GM21737 (cell line): ENCODE data around the gene IL37.
"Not testable (repeated sequence)": the region's sequence is repeated elsewhere in the genome, so short reads cannot be mapped to it uniquely, and the experiment has no call there.

ENCODE experiments used
- ATAC-seq: cut with Tn5 transposase; IDR thresholded peaks from one replicate; pipeline ENCODE4 v1.9.1; 2021; ENCODE audit warnings: mild to moderate bottlenecking, moderate library complexity; ENCODE audit not compliant: unreplicated experiment

The IL37 gene

DNA sequence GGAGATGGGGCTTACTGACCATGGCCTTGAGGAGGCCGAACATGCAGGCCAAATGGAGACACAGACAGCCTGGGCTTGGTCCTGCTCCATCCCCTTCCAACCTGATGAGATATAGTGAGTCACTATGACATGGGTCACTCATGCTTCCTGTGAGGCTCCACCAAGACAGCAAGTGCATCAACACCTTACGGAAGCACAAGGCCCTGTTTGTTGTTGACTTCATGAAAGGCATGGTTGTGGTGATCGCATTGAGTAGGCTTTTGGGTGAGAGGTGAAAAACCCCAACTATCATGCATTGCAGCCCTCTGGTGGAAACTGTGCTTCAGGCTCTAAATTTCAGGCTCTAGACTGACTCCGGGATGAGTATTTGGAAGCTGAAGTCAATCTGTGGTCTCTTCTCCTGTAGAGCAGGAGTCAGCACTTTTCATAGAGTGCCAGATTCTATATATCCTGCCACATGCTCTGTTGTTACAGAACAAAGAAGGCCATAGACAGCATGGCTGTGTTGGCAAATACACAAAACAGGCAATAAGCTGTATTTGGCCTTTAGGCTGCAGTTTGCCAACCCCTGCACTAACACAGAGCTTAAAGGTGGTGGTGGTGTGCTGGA, 10.1 kb downstream of the IL37 start:
- ATAC-seq, result no peak

GRCh38 chr2:112921982-112922381, 11.0 kb downstream of the IL37 start:
- no peak for ATAC-seq

DNA sequence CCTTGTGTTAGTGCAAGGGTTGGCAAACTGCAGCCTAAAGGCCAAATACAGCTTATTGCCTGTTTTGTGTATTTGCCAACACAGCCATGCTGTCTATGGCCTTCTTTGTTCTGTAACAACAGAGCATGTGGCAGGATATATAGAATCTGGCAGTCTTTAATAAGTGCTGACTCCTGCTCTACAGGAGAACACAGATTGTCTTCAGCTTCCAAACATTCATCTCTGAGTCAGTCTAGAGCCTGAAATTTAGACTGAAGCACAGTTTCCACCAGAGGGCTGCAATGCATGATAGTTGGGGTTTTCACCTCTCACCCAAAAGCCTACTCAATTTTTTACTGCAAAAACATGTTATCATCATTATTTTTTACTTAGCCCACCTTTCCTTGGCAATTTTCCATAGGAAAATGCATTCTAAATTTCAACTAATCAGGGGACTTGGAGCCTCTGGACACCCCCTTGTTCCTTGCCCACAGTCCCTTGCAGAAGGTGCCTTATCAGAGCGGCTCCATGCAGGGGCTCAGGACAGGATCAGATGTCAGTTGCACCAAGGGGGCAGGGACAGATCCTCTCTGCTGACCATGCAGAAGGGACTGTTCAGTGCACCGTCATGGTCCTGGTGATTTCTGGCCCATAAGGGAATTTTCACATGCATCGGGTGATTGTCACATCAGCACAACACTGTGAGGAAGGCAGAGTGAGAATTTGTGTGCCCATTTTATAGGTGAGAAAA, 12.4 kb downstream of the IL37 start:
- no peak for ATAC-seq

- no peak for ATAC-seq
These were observed 13.0 kb downstream of the IL37 start for GRCh38 chr2:112923967-112924338.

- ATAC-seq, result no peak
These were observed 13.4 kb downstream of the IL37 start for GRCh38 chr2:112924360-112924759.

- no peak for ATAC-seq
These were observed 13.9 kb downstream of the IL37 start for GRCh38 chr2:112924821-112925220.

DNA sequence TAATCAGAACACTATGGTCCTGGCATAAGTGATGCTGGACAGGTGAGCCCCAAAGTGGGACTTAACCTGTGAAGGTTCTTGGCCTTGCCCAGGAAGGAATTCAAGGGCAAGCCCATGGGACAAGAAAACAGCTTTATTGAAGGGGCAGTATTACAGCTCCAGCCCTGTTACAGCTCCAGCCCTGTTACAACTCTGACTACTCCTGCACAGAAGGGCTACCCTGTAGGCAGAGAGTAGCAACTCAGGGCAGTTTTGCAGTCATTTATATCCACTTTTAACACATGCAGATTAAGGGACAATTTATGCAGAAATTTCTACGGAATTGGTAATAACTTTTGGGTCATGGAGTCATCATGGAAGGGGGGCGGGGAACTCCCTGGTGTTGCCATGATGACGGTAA, 15.7 kb downstream of the IL37 start:
- ATAC-seq, result no peak

GRCh38 chr2:112927745-112928144, 16.8 kb downstream of the IL37 start:
- no peak for ATAC-seq

- ATAC-seq, result no peak
These were observed 22.3 kb downstream of the IL37 start for GRCh38 chr2:112933261-112933660.

- not testable (repeated sequence) for ATAC-seq
These were observed 23.2 kb downstream of the IL37 start for GRCh38 chr2:112934117-112934516.

GRCh38 chr2:112936927-112937232, 25.9 kb downstream of the IL37 start:
- no peak for ATAC-seq

DNA sequence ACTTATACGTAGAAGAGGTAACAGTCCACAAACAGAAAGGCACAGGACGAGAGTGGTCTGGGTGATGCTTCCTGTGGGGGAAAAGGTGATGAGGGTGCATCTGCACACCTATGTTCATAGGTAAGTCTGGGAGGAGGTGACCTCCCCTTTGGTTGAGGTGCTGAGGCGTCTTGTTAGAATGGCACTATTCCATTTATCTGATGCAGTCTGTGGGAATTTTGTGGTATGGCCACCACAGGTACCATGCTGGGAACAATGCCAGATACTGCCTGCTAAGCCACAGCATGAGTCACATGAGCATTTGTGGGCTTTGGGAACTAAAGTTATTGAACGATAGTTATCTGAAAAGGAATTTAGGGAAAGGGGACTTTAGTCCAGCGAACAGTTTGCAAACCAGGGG, 27.9 kb downstream of the IL37 start:
- no peak for ATAC-seq

DNA sequence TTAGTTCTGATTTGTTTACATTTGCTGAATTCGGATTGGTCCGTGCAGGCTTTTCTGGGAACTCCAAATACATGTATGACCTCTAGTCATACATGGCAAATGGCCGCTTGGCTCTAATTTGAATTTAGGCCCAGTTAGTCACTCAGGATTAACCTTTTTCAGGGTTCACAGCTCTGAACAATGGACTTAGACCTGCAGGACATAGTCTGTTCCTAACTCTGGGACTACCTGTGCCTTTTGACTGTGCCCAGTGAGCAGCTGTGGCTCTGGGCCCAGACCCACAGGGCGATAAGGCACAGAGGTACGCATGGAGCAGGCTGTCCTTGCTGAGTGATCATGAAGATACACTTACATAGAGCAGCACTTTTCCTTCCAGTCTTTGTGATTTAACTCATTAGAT, 28.5 kb downstream of the IL37 start:
- ATAC-seq, result no peak

DNA sequence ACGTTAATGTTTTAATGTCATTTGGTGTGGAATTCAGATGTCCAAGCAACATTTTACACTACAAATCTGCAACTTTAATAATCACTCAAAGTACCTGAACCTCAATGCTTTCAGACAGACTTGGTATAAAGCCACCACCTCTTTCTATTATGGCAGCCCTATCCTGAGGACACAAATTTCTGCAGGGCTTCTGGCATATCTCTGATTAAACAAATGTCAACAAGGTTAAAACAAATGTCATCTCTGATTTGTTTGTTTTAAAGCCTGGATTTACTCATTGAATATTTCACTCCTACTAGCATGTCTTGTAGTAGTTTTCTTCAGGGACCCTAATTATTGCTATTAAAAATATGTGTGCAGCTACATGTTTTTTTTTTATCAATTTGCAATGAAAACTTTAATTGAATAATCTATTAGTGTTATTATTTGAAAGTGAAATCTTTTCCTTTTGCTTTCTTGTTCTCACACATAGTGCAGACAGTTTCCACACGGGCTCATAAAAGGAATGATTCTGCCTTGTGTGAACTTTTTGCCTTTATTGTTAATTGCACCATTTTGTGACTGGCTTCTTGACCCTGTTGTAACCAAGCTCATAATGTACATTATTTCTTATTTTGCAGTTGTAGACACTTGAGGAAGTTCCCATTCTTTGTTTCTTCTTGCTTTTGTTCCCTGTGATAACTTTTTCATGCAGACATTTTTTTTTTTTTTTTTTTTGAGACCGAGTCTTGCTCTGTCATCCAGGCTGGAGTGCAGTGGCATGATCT, 30.1 kb downstream of the IL37 start:
- ATAC-seq, result no peak

GRCh38 chr2:112941753-112942653, 31.0 kb downstream of the IL37 start:
- no peak for ATAC-seq

DNA sequence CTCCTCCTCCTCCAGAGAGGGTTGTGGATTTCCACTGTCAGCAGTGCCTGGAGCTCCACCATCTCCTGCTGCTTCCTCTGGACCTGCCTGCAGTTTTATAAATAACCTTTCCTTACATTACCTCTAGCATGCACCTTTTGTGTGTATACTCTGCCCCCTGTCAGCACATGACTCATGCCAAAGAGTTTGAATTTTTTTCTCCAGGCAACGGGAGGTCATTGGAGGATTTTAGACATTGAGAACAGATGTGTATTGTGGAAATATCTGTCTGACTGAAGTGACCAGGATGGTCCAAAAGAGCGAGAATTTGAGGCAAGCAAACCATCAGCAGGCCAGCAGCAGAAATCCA, 31.7 kb downstream of the IL37 start:
- ATAC-seq, result no peak

DNA sequence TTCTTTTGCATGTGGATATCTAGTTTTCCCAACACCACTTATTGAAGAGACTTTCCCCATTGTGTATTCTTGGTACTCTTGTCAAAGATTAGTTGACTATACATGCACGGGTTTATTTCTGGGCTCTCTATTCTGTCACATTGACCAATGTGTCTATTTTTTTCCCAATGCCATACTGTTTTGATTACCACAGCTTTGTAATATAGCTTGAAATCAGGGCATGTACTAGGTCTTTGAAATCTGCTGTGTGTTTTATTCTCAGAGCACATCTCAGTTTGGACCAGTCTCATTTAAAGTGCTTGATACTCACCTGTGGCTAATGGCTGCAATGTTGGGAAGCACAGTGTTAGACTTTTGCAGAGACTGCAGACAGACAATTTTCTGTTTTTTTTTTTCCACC, 34.0 kb downstream of the IL37 start:
- ATAC-seq, result no peak

DNA sequence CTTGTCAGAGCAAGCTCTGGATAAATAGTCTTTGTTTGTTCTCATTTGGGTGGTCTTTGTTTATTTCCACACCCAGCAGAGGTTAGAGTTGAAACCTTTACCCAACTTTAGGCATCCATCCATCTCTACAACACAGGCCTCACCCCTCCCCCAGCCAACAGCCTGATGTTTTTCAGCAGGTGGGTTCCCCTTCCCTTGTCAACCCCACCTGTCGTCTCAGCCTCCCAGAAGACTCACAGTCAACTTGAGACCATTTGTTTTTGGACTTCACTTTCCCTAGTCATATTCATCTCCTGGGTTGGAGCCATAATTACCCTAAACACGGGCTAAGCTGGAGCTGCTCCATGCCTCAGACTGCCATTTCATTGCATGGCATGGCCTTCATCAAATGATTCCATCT, 35.1 kb downstream of the IL37 start:
- ATAC-seq, result no peak

DNA sequence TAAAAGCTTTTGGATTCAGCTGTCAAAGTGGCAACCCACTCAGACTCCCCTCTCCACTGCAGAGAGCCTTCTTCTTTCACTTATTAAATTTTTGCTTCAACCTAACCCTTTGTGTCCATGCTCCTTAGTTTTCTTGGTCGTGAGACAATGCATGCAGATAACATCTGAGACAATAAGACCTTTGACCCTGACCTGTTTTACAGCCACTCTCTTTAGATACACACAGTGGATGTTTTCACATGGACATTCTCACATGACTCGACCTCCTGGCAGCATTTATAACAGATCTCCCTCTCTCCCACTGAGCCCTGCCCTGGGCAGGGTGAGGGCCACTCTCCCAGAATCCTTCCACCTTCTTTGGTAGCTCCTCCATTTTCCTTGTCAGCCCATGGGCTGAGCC, 36.4 kb downstream of the IL37 start:
- ATAC-seq, result no peak

- ATAC-seq, result no peak
These were observed 38.5 kb downstream of the IL37 start for GRCh38 chr2:112949456-112949855.

GRCh38 chr2:112954364-112954763, 43.4 kb downstream of the IL37 start:
- ATAC-seq, result no peak
